ENCODE data around the gene SUPT5H.
A peak's percentile ranks its signal among the peaks of the same experiment; 100 is the strongest.

SUPT5H gene

GRCh38 chr19:39470724-39471339 lies 25.4 kb downstream of the SUPT5H start:
- peaks cover 96 to 99% (median 99%) of the 10 kb centered on the region in 3 donors for H3K36me3 ChIP-seq
- DNase-seq: no peak
- no peaks in the 10 kb centered on the region for H3K4me1 ChIP-seq
- H3K9me3 ChIP-seq: no peaks in the 10 kb centered on the region
- no peak for TF ChIP-seq CTCF (IDR thresholded peaks at IDR 0.05)
- intact Hi-C loops (cut with DNase I; ENCODE audit: low total_unique reads): loop anchor here (5.0 kb wide), 1 partner anchor 61 kb away; the partner anchor contains the start of gene EID2B
- H3K4me3 ChIP-seq: no peak overlapping the region
- H3K27me3 ChIP-seq: no peaks in the 10 kb centered on the region
- no peak overlapping the region for H3K27ac ChIP-seq

- peaks cover 92 to 99% (median 95%) of the 10 kb centered on the region in 3 donors for H3K36me3 ChIP-seq
- no peak overlapping the region for H3K27ac ChIP-seq
- H3K9me3 ChIP-seq: no peaks in the 10 kb centered on the region
- TF ChIP-seq CTCF (IDR thresholded peaks at IDR 0.05): no peak
- no peaks in the 10 kb centered on the region for H3K4me1 ChIP-seq
- intact Hi-C loops (cut with DNase I; ENCODE audit: low total_unique reads): loop anchor here (5.0 kb wide), 1 partner anchor 60 kb away; the partner anchor contains the start of gene EID2B
- H3K27me3 ChIP-seq: no peaks in the 10 kb centered on the region
- DNase-seq: no peak
- no peak overlapping the region for H3K4me3 ChIP-seq
Measured at GRCh38 chr19:39471756-39472536, 26.6 kb downstream of the SUPT5H start.

GRCh38 chr19:39472746-39473442 lies 27.5 kb downstream of the SUPT5H start:
- no peak overlapping the region for H3K27ac ChIP-seq
- no peaks in the 10 kb centered on the region for H3K9me3 ChIP-seq
- H3K4me3 ChIP-seq: no peak overlapping the region
- no peaks in the 10 kb centered on the region for H3K27me3 ChIP-seq
- DNase-seq: no peak
- peaks cover 83 to 91% (median 86%) of the 10 kb centered on the region in 3 donors for H3K36me3 ChIP-seq
- no peaks in the 10 kb centered on the region for H3K4me1 ChIP-seq
- intact Hi-C loops (cut with DNase I; ENCODE audit: low total_unique reads): loop anchor here (5.0 kb wide), 1 partner anchor 59 kb away; the partner anchor contains the start of gene EID2B
- no peak for TF ChIP-seq CTCF (IDR thresholded peaks at IDR 0.05)

GRCh38 chr19:39473443-39473960 lies 28.1 kb downstream of the SUPT5H start:
- H3K27ac ChIP-seq: no peak overlapping the region
- intact Hi-C loops (cut with DNase I; ENCODE audit: low total_unique reads): loop anchor here (5.0 kb wide), 1 partner anchor 59 kb away; the partner anchor contains the start of gene EID2B
- no peak for TF ChIP-seq CTCF (IDR thresholded peaks at IDR 0.05)
- H3K27me3 ChIP-seq: no peaks in the 10 kb centered on the region
- peaks cover 76 to 85% (median 80%) of the 10 kb centered on the region in 3 donors for H3K36me3 ChIP-seq
- no peaks in the 10 kb centered on the region for H3K9me3 ChIP-seq
- H3K4me3 ChIP-seq: no peak overlapping the region
- H3K4me1 ChIP-seq: no peaks in the 10 kb centered on the region
- DNase-seq: no peak

- peaks cover 70 to 78% (median 73%) of the 10 kb centered on the region in 3 donors for H3K36me3 ChIP-seq
- no peak overlapping the region for H3K27ac ChIP-seq
- no peaks in the 10 kb centered on the region for H3K27me3 ChIP-seq
- DNase-seq: peak; percentile 41 to 73
- no peaks in the 10 kb centered on the region for H3K9me3 ChIP-seq
- H3K4me3 ChIP-seq: no peak overlapping the region
- intact Hi-C loops (cut with DNase I; ENCODE audit: low total_unique reads): loop anchor here (5.0 kb wide), 1 partner anchor 58 kb away; the partner anchor contains the start of gene EID2B
- peak; percentile 56 to 69 for TF ChIP-seq CTCF (IDR thresholded peaks at IDR 0.05)
- no peaks in the 10 kb centered on the region for H3K4me1 ChIP-seq
Measured at GRCh38 chr19:39474139-39474620, 28.8 kb downstream of the SUPT5H start.
